Body of pancreas (tissue), 4 donors: ENCODE measurements around the gene KRTAP2-1.

Source experiments
- POLR2A ChIP-seq, 3 donors: fragments of 450-650 bp; IDR thresholded peaks; one replicate each; pipeline ENCODE4 v1.6.1; 2016; ENCODE audit warnings: antibody characterized with exemption in 3 of 3, mild to moderate bottlenecking in 2 of 3
- TF ChIP-seq, protein P1 (sequence below), 7 experiments: fragments of 450-650 bp in 4 of 7; fragments of 200-600 bp in 3 of 7; sonication (generic) in 3 of 7; IDR thresholded peaks; one replicate each; pipeline ENCODE4 v1.5.1; 2016 to 2019; ENCODE audit warnings: antibody characterized with exemption in 7 of 7

DNA sequence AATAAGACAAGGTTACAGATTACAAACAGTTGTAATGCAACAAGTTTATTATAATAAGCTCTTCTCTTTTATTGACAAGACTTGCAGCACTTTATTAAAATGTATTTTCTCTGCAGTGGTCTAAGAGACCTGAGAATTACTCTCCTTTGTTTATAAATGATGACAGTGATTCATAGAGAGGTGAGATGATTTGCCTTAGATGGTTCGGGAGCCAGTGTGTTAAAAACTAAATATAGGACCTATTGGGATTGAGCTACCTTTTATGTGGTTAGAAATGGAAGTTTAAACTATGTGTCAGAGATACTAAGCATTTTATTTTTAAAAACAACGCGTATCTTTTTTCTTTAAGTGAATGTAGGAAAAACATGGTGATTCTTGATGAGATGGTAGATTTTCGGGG lies 50.3 kb downstream of the KRTAP2-1 start:
- TF ChIP-seq POLR2A (IDR thresholded peaks at IDR 0.05), result no peak
- TF ChIP-seq, protein P1, sequence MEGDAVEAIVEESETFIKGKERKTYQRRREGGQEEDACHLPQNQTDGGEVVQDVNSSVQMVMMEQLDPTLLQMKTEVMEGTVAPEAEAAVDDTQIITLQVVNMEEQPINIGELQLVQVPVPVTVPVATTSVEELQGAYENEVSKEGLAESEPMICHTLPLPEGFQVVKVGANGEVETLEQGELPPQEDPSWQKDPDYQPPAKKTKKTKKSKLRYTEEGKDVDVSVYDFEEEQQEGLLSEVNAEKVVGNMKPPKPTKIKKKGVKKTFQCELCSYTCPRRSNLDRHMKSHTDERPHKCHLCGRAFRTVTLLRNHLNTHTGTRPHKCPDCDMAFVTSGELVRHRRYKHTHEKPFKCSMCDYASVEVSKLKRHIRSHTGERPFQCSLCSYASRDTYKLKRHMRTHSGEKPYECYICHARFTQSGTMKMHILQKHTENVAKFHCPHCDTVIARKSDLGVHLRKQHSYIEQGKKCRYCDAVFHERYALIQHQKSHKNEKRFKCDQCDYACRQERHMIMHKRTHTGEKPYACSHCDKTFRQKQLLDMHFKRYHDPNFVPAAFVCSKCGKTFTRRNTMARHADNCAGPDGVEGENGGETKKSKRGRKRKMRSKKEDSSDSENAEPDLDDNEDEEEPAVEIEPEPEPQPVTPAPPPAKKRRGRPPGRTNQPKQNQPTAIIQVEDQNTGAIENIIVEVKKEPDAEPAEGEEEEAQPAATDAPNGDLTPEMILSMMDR (IDR thresholded peaks at IDR 0.05), result no peak
